ENCODE measurements around the gene SLCO3A1. TPM values are rescaled to one million over a fixed set of nuclear protein-coding genes. Genes with fewer than 3 reads are reported as not detected.

Gene SLCO3A1
- total RNA-seq, 2 experiments from 2014 or later, result 4.2 to 4.8 TPM

GRCh38 chr15:92122259-92122658, 268.8 kb downstream of the SLCO3A1 start:
- Mint-ChIP-seq H3K9me3 (peaks cover 5% of the 10 kb centered on the region), H3K27me3 (no peaks in the 10 kb centered on the region), H3K36me3 (ENCODE audit: low read depth) (peaks cover 15% of the 10 kb centered on the region), H3K4me3 (no peak overlapping the region), H3K27ac (no peak overlapping the region), H3K4me1 (ENCODE audit: low read depth) (peaks cover 5% of the 10 kb centered on the region)
- intact Hi-C loops (cut with micrococcal nuclease), result no loop called here
- TF ChIP-seq CTCF (IDR thresholded peaks at IDR 0.05), result no peak
- ChIA-PET POLR2A (interaction anchor here (1.3 kb wide), 1 partner anchor 17 kb away, joined by 3 read pairs; no protein-coding TSS in a partner anchor), CTCF (no interaction called here)
- DNase-seq (no peak), ATAC-seq (peak; percentile 51)

DNA sequence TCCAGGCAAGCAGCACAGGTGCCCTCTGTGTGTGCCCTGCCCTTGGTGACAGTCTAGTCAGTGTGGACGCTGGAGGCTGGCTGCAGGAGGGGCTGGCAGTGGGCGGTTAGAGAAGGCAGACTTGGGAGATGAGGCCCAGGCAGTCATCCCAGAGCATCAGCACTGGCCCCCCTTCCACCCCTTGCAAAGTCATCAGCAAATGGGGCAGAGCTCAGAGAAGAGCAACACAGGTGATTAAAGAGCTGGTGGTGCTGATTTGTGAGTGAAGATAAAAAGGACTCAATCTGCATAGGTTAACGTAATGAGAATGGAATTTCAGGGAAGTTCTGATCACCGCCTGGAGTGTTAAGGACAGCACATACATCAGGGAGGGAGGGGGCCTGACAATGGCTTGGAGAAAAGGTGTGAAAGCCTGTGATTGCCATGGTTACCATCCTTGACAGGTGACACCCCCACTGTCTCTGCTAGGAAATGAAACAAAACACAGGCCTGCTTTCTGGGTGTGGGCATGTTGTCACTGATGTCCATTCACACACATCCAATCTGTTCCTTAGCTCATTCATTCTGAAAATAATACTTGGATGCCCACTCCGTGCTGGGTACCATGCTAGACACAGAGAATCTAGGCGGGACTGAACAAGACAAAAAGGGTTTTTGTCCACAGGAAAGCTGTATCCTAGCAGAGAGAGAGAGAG, 270.6 kb downstream of the SLCO3A1 start:
- ATAC-seq (no peak), DNase-seq (no peak)
- ChIA-PET CTCF (interaction anchor here (1.3 kb wide), 1 partner anchor 16 kb away, joined by 3 read pairs; no protein-coding TSS in a partner anchor), POLR2A (no interaction called here)
- TF ChIP-seq CTCF (IDR thresholded peaks at IDR 0.05), result no peak
- H3K27ac Mint-ChIP-seq, result no peak overlapping the region
- H3K4me3 Mint-ChIP-seq, result no peak overlapping the region
- H3K4me1 Mint-ChIP-seq (ENCODE audit: low read depth), result peaks cover 5% of the 10 kb centered on the region
- H3K9me3 Mint-ChIP-seq, result peaks cover 5% of the 10 kb centered on the region
- H3K27me3 Mint-ChIP-seq, result no peaks in the 10 kb centered on the region
- intact Hi-C loops (cut with micrococcal nuclease), result no loop called here
- peaks cover 15% of the 10 kb centered on the region for H3K36me3 Mint-ChIP-seq (ENCODE audit: low read depth)

- peaks cover 5% of the 10 kb centered on the region for H3K4me1 Mint-ChIP-seq (ENCODE audit: low read depth)
- peaks cover 5% of the 10 kb centered on the region for H3K9me3 Mint-ChIP-seq
- CTCF ChIA-PET, result interaction anchor here (1.3 kb wide), 1 partner anchor 16 kb away, joined by 3 read pairs; no protein-coding TSS in a partner anchor
- H3K36me3 Mint-ChIP-seq (ENCODE audit: low read depth), result peaks cover 15% of the 10 kb centered on the region
- POLR2A ChIA-PET, result no interaction called here
- H3K27ac Mint-ChIP-seq, result no peak overlapping the region
- no peak for TF ChIP-seq CTCF (IDR thresholded peaks at IDR 0.05)
- no peaks in the 10 kb centered on the region for H3K27me3 Mint-ChIP-seq
- ATAC-seq (no peak), DNase-seq (no peak)
- no peak overlapping the region for H3K4me3 Mint-ChIP-seq
- intact Hi-C loops (cut with micrococcal nuclease), result no loop called here
Measured at GRCh38 chr15:92124657-92125010, 271.1 kb downstream of the SLCO3A1 start.

GRCh38 chr15:92128788-92129187, 275.3 kb downstream of the SLCO3A1 start:
- TF ChIP-seq CTCF (IDR thresholded peaks at IDR 0.05), result no peak
- Mint-ChIP-seq H3K9me3 (no peaks in the 10 kb centered on the region), H3K36me3 (ENCODE audit: low read depth) (no peaks in the 10 kb centered on the region), H3K4me3 (no peak overlapping the region), H3K27me3 (no peaks in the 10 kb centered on the region), H3K4me1 (ENCODE audit: low read depth) (no peaks in the 10 kb centered on the region), H3K27ac (no peak overlapping the region)
- DNase-seq (no peak), ATAC-seq (no peak)
- CTCF ChIA-PET, result no interaction called here
- intact Hi-C loops (cut with micrococcal nuclease), result no loop called here
- POLR2A ChIA-PET, result no interaction called here

GRCh38 chr15:92130244-92130643, 276.7 kb downstream of the SLCO3A1 start:
- TF ChIP-seq CTCF (IDR thresholded peaks at IDR 0.05), result no peak
- H3K4me3 Mint-ChIP-seq, result no peak overlapping the region
- H3K27me3 Mint-ChIP-seq, result no peaks in the 10 kb centered on the region
- no peak for ATAC-seq
- ChIA-PET POLR2A (no interaction called here), CTCF (no interaction called here)
- intact Hi-C loops (cut with micrococcal nuclease), result no loop called here
- no peaks in the 10 kb centered on the region for H3K4me1 Mint-ChIP-seq (ENCODE audit: low read depth)
- no peaks in the 10 kb centered on the region for H3K9me3 Mint-ChIP-seq
- H3K27ac Mint-ChIP-seq, result no peak overlapping the region
- H3K36me3 Mint-ChIP-seq (ENCODE audit: low read depth), result no peaks in the 10 kb centered on the region
- DNase-seq, result no peak

Measured in activated CD8-positive, alpha-beta T cell treated with anti-CD3 and anti-CD28 coated beads for 36 hours (primary cell).